HCT116 (cell line): ENCODE results near the gene EFS. TPM values are rescaled to one million over a fixed set of nuclear protein-coding genes. Genes with fewer than 3 reads are reported as not detected.

ENCODE experiments used
- ATAC-seq: fragments of 200-7000 bp; cut with Tn5 transposase; 2 replicates; pipeline ENCODE4 v1.9.1; 2020; ENCODE audit warnings: mild to moderate bottlenecking, moderate library complexity
- BruUV-seq: library from RNA; stranded (reverse); fragments of 400-500 nt; replicated peaks from 2 replicates; lab custom pipeline; 2021; lab: Mats Ljungman, UMichigan
- CTCF ChIA-PET: fragments of 300-600 bp; sonication (Branson Sonifier 250); formaldehyde crosslinking; loops from one replicate; lab custom pipeline; 2021; ENCODE audit warnings: antibody characterized with exemption; lab: Charles Lee
- POLR2A ChIA-PET: fragments of 300-600, 350-600 bp; sonication (Branson Sonifier 250); formaldehyde crosslinking; loops from one replicate; lab custom pipeline; 2021; ENCODE audit warnings: antibody characterized with exemption; lab: Charles Lee
- RAD21 ChIA-PET, 2 experiments: fragments of 300-600 bp; sonication (Branson Sonifier 250); formaldehyde crosslinking; loops; one replicate each; lab custom pipeline; 2023; ENCODE audit warnings: low total read pairs in 2 of 2; ENCODE audit not compliant: uncharacterized antibody in 2 of 2, unreplicated experiment in 2 of 2, low non-redundant PET in 1 of 2; lab: Charles Lee
- DNase-seq: peaks from one replicate; pipeline ENCODE4 v3.0.0-alpha.2; 2010; ENCODE audit warnings: low read depth, low spot score
- H2AFZ ChIP-seq: fragments of 200-600 bp; shearing (Covaris generic), sonication (generic); 2 replicates; pipeline ENCODE4 v1.6.1; 2017; ENCODE audit warnings: low read depth, mixed run types, mixed read lengths, antibody characterized with exemption, low read length; ENCODE audit not compliant: poor library complexity, severe bottlenecking
- H3K27ac ChIP-seq: 2 replicates; pipeline ENCODE4 v1.5.1; 2012; ENCODE audit warnings: low read depth, low read length
- H3K27me3 ChIP-seq: fragments of 200-600 bp; sonication (generic); 2 replicates; pipeline ENCODE4 v1.6.1; 2016; ENCODE audit warnings: mixed run types, low read length, mixed read lengths; ENCODE audit not compliant: insufficient read depth
- H3K36me3 ChIP-seq, 2 experiments: fragments of 200-500 bp in 1 of 2; fragments of 200-600 bp in 1 of 2; sonication (Bioruptor generic) in 1 of 2; sonication (generic) in 1 of 2; 2 replicates each; pipeline versions ENCODE4 v1.5.1 to v1.6.1; 2014 to 2016; ENCODE audit warnings: low read length in 2 of 2, inconsistent platforms in 1 of 2, mixed read lengths in 1 of 2, mixed run types in 1 of 2; ENCODE audit not compliant: insufficient read depth in 2 of 2, control insufficient read depth in 1 of 2
- H3K4me1 ChIP-seq, 2 experiments: fragments of 200-600 bp in 1 of 2; sonication (generic) in 1 of 2; 2 replicates each; pipeline versions ENCODE4 v1.5.1 to v1.6.1; 2012 to 2017; ENCODE audit warnings: low read length in 2 of 2, inconsistent platforms in 1 of 2, mild to moderate bottlenecking in 1 of 2, mixed read lengths in 1 of 2, mixed run types in 1 of 2, moderate library complexity in 1 of 2; ENCODE audit not compliant: insufficient read depth in 2 of 2, control insufficient read depth in 1 of 2
- H3K4me2 ChIP-seq: fragments of 200-600 bp; sonication (generic); 2 replicates; pipeline ENCODE4 v1.6.1; 2017; ENCODE audit warnings: mixed run types, low read length, mixed read lengths
- H3K4me3 ChIP-seq, 2 experiments: fragments of 200-600 bp in 1 of 2; sonication (generic) in 1 of 2; replicated peaks in 1 of 2; 2 replicates each; pipeline ENCODE4 v1.5.1; 2011 to 2016; ENCODE audit warnings: low read length in 2 of 2, control low read depth in 1 of 2, low read depth in 1 of 2, mild to moderate bottlenecking in 1 of 2, mixed read lengths in 1 of 2, mixed run types in 1 of 2
- H3K79me2 ChIP-seq: fragments of 200-600 bp; sonication (generic); 2 replicates; pipeline ENCODE4 v1.6.1; 2017; ENCODE audit warnings: mild to moderate bottlenecking, mixed run types, low read length, moderate library complexity, mixed read lengths; ENCODE audit not compliant: insufficient read depth
- H3K9ac ChIP-seq: fragments of 200-600 bp; sonication (generic); 2 replicates; pipeline ENCODE4 v1.6.1; 2016; ENCODE audit warnings: low read length, mixed read lengths
- H3K9me2 ChIP-seq: fragments of 200-600 bp; sonication (generic), shearing (Covaris generic); 2 replicates; pipeline ENCODE4 v1.6.1; 2017; ENCODE audit warnings: mixed run types, mild to moderate bottlenecking, moderate library complexity; ENCODE audit not compliant: insufficient read depth
- H3K9me3 ChIP-seq, 2 experiments: fragments of 200-500 bp in 1 of 2; fragments of 200-600 bp in 1 of 2; sonication (Bioruptor generic) in 1 of 2; sonication (generic) in 1 of 2; 2 replicates each; pipeline ENCODE4 v1.6.1; 2014 to 2017; ENCODE audit warnings: low read length in 2 of 2, mixed read lengths in 2 of 2, inconsistent platforms in 1 of 2, low read depth in 1 of 2, mild to moderate bottlenecking in 1 of 2, mixed run types in 1 of 2, moderate library complexity in 1 of 2; ENCODE audit not compliant: control insufficient read depth in 1 of 2, insufficient read depth in 1 of 2
- H4K20me1 ChIP-seq: fragments of 200-600 bp; sonication (generic), shearing (Covaris generic); 2 replicates; pipeline ENCODE4 v1.6.1; 2017; ENCODE audit warnings: mixed run types, mild to moderate bottlenecking, moderate library complexity; ENCODE audit not compliant: insufficient read depth
- CTCF ChIP-seq, 3 experiments: fragments of 200-600 bp in 1 of 3; sonication (generic) in 1 of 3; IDR thresholded peaks in 2 of 3; conservative IDR thresholded peaks in 1 of 3; 2 replicates each; pipeline ENCODE4 v1.5.1; 2012 to 2017; ENCODE audit warnings: low read depth in 2 of 3, low read length in 2 of 3, antibody characterized with exemption in 1 of 3, borderline replicate concordance in 1 of 3, control low read depth in 1 of 3, mild to moderate bottlenecking in 1 of 3, mixed read lengths in 1 of 3, mixed run types in 1 of 3, moderate library complexity in 1 of 3; ENCODE audit not compliant: insufficient read depth in 1 of 3
- EZH2phosphoT487 ChIP-seq: fragments of 200-600 bp; IDR thresholded peaks from 2 replicates; pipeline ENCODE4 v1.6.1; 2018; ENCODE audit warnings: antibody characterized with exemption, borderline replicate concordance
- FOSL1 ChIP-seq: IDR thresholded peaks from 2 replicates; pipeline ENCODE4 v1.6.1; 2012; ENCODE audit warnings: low read depth
- JUND ChIP-seq: IDR thresholded peaks from 2 replicates; pipeline ENCODE4 v1.6.1; 2012
- RAD21 ChIP-seq: IDR thresholded peaks from 2 replicates; pipeline ENCODE4 v1.6.1; 2012; ENCODE audit warnings: low read depth, mild to moderate bottlenecking
- REST ChIP-seq: IDR thresholded peaks from 2 replicates; pipeline ENCODE4 v1.6.1; 2012; ENCODE audit warnings: low read depth
- intact Hi-C: fragments of 100-400 bp; cut with micrococcal nuclease; formaldehyde crosslinking; loops from 2 replicates; pipeline ENCODE4 v1.10.0; 2022
- total RNA-seq: library from RNA; stranded (reverse); gene quantifications from one replicate; pipeline ENCODE4 v1.2.1, GENCODE V29; 2021; ENCODE audit not compliant: unreplicated experiment

EFS gene
- total RNA-seq, 1 experiment from 2014 or later: 0.10 TPM

GRCh38 chr14:23327947-23328744 lies 36.8 kb downstream of the EFS start:
- Histone ChIP-seq H3K4me1 (peaks cover 0 to 2% of the 10 kb centered on the region in 2 experiments; a peak in 3 of 4 replicates), H3K27ac (no peak overlapping the region), H2AFZ (no peak overlapping the region), H3K4me2 (no peak overlapping the region), H3K36me3 (peaks cover 19 to 28% of the 10 kb centered on the region in 2 experiments; a peak in 3 of 4 replicates), H3K4me3 (no peak overlapping the region), H3K27me3 (no peaks in the 10 kb centered on the region), H3K9ac (no peak overlapping the region), H3K79me2 (peaks cover 12% of the 10 kb centered on the region), H3K9me3 (no peaks in the 10 kb centered on the region), H4K20me1 (no peaks in the 10 kb centered on the region), H3K9me2 (no peaks in the 10 kb centered on the region)
- intact Hi-C loops: loop anchor here (1.0 to 5.0 kb wide), 4 partner anchors 52 to 231 kb away; no protein-coding TSS in a partner anchor
- POLR2A ChIA-PET: no interaction called here
- RAD21 ChIA-PET: no interaction called here
- CTCF ChIA-PET: interaction anchor here (2.4 to 3.0 kb wide), 2 partner anchors 33 to 52 kb away, joined by 14 to 23 read pairs; no protein-coding TSS in a partner anchor
- no TSS peak for BruUV-seq
- TF ChIP-seq CTCF (IDR thresholded peaks at IDR 0.05 in 2 of 3, conservative IDR thresholded peaks at IDR 0.05 in 1 of 3; ENCODE audit: borderline replicate concordance in 1 of 3, insufficient read depth in 1 of 3, low read depth in 2 of 3, low read length in 2 of 3): peak; percentile 83 to 94 (median 86)
- TF ChIP-seq RAD21: peak; percentile 80
- TF ChIP-seq REST: no peak
- TF ChIP-seq FOSL1: peak; percentile 6; the same call in 1 of the 2 replicates
- TF ChIP-seq EZH2phosphoT487: no peak
- TF ChIP-seq JUND: no peak
- ATAC-seq: peak; percentile 81
- DNase-seq: peak; percentile 60
